Subcutaneous abdominal adipose tissue (tissue), 5 donors: ENCODE measurements around the gene ZSCAN12.

Source experiments
- H3K27ac ChIP-seq: one replicate; pipeline ENCODE4 v1.7.0; 2013; ENCODE audit warnings: low read depth, mild to moderate bottlenecking, inconsistent platforms, low read length, moderate library complexity
- H3K27me3 ChIP-seq, 5 donors: one replicate each; pipeline ENCODE4 v1.7.0; 2013; ENCODE audit warnings: low read length in 5 of 5, inconsistent platforms in 1 of 5; ENCODE audit not compliant: control insufficient read depth in 5 of 5, insufficient read depth in 4 of 5
- H3K36me3 ChIP-seq, 5 donors: one replicate each; pipeline ENCODE4 v1.7.0; 2013; ENCODE audit warnings: low read length in 5 of 5; ENCODE audit not compliant: control insufficient read depth in 5 of 5, insufficient read depth in 5 of 5
- H3K4me1 ChIP-seq, 5 donors: one replicate each; pipeline ENCODE4 v1.7.0; 2013; ENCODE audit warnings: low read length in 5 of 5, mild to moderate bottlenecking in 3 of 5, moderate library complexity in 1 of 5; ENCODE audit not compliant: control insufficient read depth in 5 of 5, insufficient read depth in 5 of 5
- H3K4me3 ChIP-seq, 5 donors: one replicate each; pipeline ENCODE4 v1.7.0; 2013; ENCODE audit warnings: low read length in 5 of 5, low read depth in 1 of 5
- H3K9ac ChIP-seq, 5 donors: one replicate each; pipeline ENCODE4 v1.7.0; 2013; ENCODE audit warnings: low read length in 5 of 5, mild to moderate bottlenecking in 4 of 5, moderate library complexity in 3 of 5
- H3K9me3 ChIP-seq, 5 donors: one replicate each; pipeline ENCODE4 v1.7.0; 2013; ENCODE audit warnings: low read length in 5 of 5; ENCODE audit not compliant: control insufficient read depth in 5 of 5
- donor health status: healthy.
- donor health status: healthy.
- donor health status: healthy.
- donor health status: healthy.
- donor health status: healthy.

Gene ZSCAN12

GRCh38 chr6:28401172-28401571 is 1.6 kb upstream of the ZSCAN12 start:
- peaks cover 0 to 11% (median 10%) of the 10 kb centered on the region in 5 donors for H3K36me3 ChIP-seq
- no peaks in the 10 kb centered on the region for H3K27me3 ChIP-seq
- H3K9me3 ChIP-seq, result no peaks in the 10 kb centered on the region
- H3K9ac ChIP-seq, result no peak overlapping the region
- H3K4me3 ChIP-seq, result no peak overlapping the region
- H3K4me1 ChIP-seq, result peaks cover 1 to 24% (median 20%) of the 10 kb centered on the region in 5 donors
- no peak overlapping the region for H3K27ac ChIP-seq

GRCh38 chr6:28400122-28400451 is 540 bp upstream of the ZSCAN12 start:
- Histone ChIP-seq H3K4me1 (peaks cover 1 to 24% (median 20%) of the 10 kb centered on the region in 5 donors), H3K4me3 (peak overlapping the region; percentile 88 to 100 (median 95)), H3K9ac (peak overlapping the region; percentile 60 to 88 (median 71)), H3K36me3 (peaks cover 0 to 13% (median 10%) of the 10 kb centered on the region in 5 donors), H3K9me3 (no peaks in the 10 kb centered on the region), H3K27me3 (no peaks in the 10 kb centered on the region), H3K27ac (peak overlapping the region; percentile 33)

- H3K4me1 ChIP-seq, result peaks cover 1 to 24% (median 20%) of the 10 kb centered on the region in 5 donors
- no peaks in the 10 kb centered on the region for H3K9me3 ChIP-seq
- no peak overlapping the region for H3K4me3 ChIP-seq
- no peak overlapping the region for H3K9ac ChIP-seq
- H3K36me3 ChIP-seq, result peaks cover 14 to 32% (median 25%) of the 10 kb centered on the region in 5 donors
- H3K27ac ChIP-seq, result no peak overlapping the region
- H3K27me3 ChIP-seq, result no peaks in the 10 kb centered on the region
Measured at GRCh38 chr6:28395918-28396317, 3.6 kb downstream of the ZSCAN12 start.

GRCh38 chr6:28393912-28394662 is 5.5 kb downstream of the ZSCAN12 start:
- H3K4me3 ChIP-seq, result no peak overlapping the region
- no peak overlapping the region for H3K27ac ChIP-seq
- peaks cover 1 to 13% (median 10%) of the 10 kb centered on the region in 5 donors for H3K4me1 ChIP-seq
- no peaks in the 10 kb centered on the region for H3K27me3 ChIP-seq
- peak overlapping the region in 1 of 5 donors; percentile 29 for H3K9ac ChIP-seq
- no peaks in the 10 kb centered on the region for H3K9me3 ChIP-seq
- H3K36me3 ChIP-seq, result peaks cover 32 to 48% (median 38%) of the 10 kb centered on the region in 5 donors

DNA sequence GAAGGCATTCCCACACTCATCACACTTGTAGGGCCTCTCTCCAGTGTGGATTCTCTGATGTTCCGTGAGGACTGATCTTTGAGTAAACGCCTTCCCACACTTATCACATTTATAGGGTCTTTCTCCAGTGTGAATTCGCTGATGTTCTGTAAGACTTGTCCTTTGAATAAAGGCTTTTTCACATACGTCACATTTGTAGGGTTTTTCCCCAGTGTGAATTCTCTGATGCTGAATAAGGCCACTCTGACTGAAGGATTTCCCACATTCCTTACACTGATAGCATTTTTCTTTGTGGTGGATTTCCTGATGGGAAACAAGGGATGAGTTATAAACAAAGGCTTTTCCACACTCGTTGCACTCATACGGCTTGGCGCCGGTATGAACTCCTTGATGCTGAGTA is 8.9 kb downstream of the ZSCAN12 start:
- no peaks in the 10 kb centered on the region for H3K4me1 ChIP-seq
- no peak overlapping the region for H3K4me3 ChIP-seq
- no peaks in the 10 kb centered on the region for H3K9me3 ChIP-seq
- no peak overlapping the region for H3K9ac ChIP-seq
- H3K27ac ChIP-seq, result no peak overlapping the region
- H3K27me3 ChIP-seq, result no peaks in the 10 kb centered on the region
- H3K36me3 ChIP-seq, result peaks cover 36 to 49% (median 42%) of the 10 kb centered on the region in 5 donors

DNA sequence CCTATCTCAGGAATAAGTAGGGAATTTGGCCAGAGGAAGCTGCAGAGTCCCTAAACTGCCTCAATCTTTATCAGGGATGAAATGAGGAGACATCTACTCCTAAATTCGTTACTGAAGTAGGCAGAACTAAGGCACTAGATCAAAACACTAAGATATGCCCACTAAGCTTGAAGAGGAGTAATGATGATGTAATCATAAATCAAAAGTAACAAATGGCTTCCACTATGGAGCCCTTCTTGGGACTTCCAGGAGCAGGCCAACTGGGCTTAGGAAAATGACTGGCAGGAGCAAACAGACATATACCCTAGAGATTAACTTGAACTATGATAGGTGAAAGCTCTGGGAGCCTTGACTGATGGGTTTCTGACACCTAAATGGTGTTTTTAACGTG is 15.4 kb downstream of the ZSCAN12 start:
- H3K27ac ChIP-seq, result no peak overlapping the region
- no peak overlapping the region for H3K4me3 ChIP-seq
- H3K27me3 ChIP-seq, result no peaks in the 10 kb centered on the region
- peaks cover 14 to 26% (median 19%) of the 10 kb centered on the region in 5 donors for H3K36me3 ChIP-seq
- H3K9ac ChIP-seq, result no peak overlapping the region
- peaks cover 0 to 15% (median 9%) of the 10 kb centered on the region in 5 donors for H3K4me1 ChIP-seq
- no peaks in the 10 kb centered on the region for H3K9me3 ChIP-seq

GRCh38 chr6:28383235-28384142 is 16.1 kb downstream of the ZSCAN12 start:
- Histone ChIP-seq H3K9ac (peak overlapping the region in 4 of 5 donors; percentile 55 to 76 (median 74)), H3K9me3 (no peaks in the 10 kb centered on the region), H3K4me3 (peak overlapping the region; percentile 55 to 78 (median 66)), H3K27ac (peak overlapping the region; percentile 16), H3K27me3 (no peaks in the 10 kb centered on the region), H3K4me1 (peaks cover 0 to 15% (median 9%) of the 10 kb centered on the region in 5 donors), H3K36me3 (peaks cover 13 to 21% (median 17%) of the 10 kb centered on the region in 5 donors)

DNA sequence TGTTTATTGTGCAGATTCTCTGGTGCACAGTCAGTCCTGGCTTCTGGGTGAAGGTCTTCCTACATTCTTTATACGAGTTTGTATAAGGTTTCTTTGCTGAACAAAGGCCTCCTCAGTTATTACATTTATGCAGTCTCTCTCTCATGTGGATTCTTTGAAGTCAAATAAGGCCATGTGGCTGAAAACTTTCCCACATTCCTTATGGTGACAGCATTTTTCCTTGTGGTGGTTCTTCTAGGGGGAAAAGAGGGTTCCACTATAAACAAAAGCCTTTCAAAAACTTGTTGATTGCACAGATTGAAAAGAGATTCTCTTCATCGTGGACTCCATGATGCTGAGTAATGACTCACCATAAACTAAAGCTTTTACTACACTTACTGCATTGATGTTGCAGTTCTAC is 19.2 kb downstream of the ZSCAN12 start:
- Histone ChIP-seq H3K9me3 (no peaks in the 10 kb centered on the region), H3K9ac (no peak overlapping the region), H3K4me1 (peaks cover 0 to 15% (median 9%) of the 10 kb centered on the region in 5 donors), H3K27ac (no peak overlapping the region), H3K27me3 (no peaks in the 10 kb centered on the region), H3K36me3 (peaks cover 5 to 18% (median 8%) of the 10 kb centered on the region in 5 donors), H3K4me3 (no peak overlapping the region)

GRCh38 chr6:28378644-28379043 is 20.9 kb downstream of the ZSCAN12 start:
- Histone ChIP-seq H3K4me3 (no peak overlapping the region), H3K9ac (no peak overlapping the region), H3K36me3 (peaks cover 5 to 18% (median 8%) of the 10 kb centered on the region in 5 donors), H3K27ac (no peak overlapping the region), H3K9me3 (no peaks in the 10 kb centered on the region), H3K27me3 (no peaks in the 10 kb centered on the region), H3K4me1 (peaks cover 0 to 13% (median 8%) of the 10 kb centered on the region in 5 donors)

DNA sequence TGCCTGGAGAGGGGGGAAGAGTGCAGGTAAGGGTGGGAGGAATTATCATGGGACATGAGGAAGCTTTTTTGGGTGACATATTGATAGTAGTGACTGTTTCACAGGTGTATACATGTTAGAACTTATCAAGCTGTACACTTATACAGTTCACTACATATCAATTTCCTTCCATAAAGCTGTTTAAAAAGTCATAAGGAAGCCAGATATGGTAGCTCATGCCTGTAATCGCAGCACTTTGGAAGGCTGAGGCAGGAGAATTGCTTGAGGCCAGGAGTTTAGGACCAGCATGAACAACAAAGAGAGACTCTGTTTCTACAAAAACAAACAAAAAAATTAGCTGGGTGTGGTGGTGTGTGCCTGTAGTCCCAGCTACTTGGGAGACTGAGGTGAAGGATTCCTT is 21.7 kb downstream of the ZSCAN12 start:
- H3K27ac ChIP-seq, result no peak overlapping the region
- peaks cover 5 to 18% (median 8%) of the 10 kb centered on the region in 5 donors for H3K36me3 ChIP-seq
- peaks cover 0 to 7% (median 4%) of the 10 kb centered on the region in 5 donors for H3K4me1 ChIP-seq
- H3K27me3 ChIP-seq, result no peaks in the 10 kb centered on the region
- H3K4me3 ChIP-seq, result no peak overlapping the region
- H3K9ac ChIP-seq, result no peak overlapping the region
- no peaks in the 10 kb centered on the region for H3K9me3 ChIP-seq
